GM12801 (cell line): ENCODE measurements around the gene ZNF639.

Experiments used
- CTCF ChIP-seq: IDR thresholded peaks from one replicate; pipeline ENCODE4 v1.5.1; 2011; ENCODE audit warnings: control low read depth; ENCODE audit not compliant: insufficient read length; ENCODE audit errors: extremely low read depth

Gene ZNF639

DNA sequence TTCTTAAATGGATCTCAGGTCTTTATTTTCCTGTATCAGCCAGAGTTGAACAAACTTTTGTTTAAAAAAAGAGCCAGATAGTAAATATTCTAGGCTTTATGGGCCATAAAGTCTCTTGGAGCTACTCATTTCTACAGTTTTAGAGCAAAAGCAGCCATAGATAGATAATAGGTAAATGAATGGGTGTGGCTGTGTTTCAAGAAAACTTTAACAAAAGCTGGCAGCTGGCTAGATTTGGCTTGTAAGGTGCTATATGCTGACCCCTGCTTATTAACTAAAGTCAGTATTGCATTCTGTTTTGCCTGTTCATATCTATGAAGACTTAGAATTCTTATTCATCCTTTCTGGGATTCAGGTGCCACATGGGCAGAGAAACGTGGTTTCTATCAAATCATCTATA, 53.6 kb downstream of the ZNF639 start:
- TF ChIP-seq CTCF, result no peak
